Epithelial cell of prostate (primary cell): Measurements from ENCODE around the gene KDM8.
A peak's percentile ranks its signal among the peaks of the same experiment; 100 is the strongest.
"Not testable (repeated sequence)": the region's sequence is repeated elsewhere in the genome, so short reads cannot be mapped to it uniquely, and the experiment has no call there.

Experiments
- DNase-seq: peaks from one replicate; pipeline ENCODE4 v3.0.0-alpha.2; 2011; ENCODE audit warnings: low read depth, low spot score
- H3K27ac ChIP-seq: fragments of 450-650 bp; 2 replicates; pipeline ENCODE4 v1.5.1; 2017; ENCODE audit warnings: mild to moderate bottlenecking

The KDM8 gene

DNA sequence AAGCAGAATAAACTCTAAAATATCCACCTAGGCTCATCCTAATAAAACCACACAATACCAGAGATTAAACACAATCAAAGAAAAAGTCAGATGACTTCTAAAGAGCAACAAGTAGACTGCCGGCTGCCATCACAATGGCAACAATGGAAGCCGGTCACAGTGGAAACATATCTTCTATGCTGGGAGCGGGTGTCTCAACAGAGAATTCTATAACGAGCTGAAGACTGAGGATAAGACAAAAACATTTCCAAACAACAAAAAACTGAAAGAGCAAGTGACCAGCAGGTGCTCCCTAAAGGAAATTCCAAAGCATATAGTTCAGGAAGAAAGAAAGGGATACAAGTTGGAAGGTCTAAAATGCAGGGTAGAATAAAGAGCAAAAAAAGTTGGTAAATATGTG is 56.4 kb downstream of the KDM8 start:
- no peak overlapping the region for H3K27ac ChIP-seq
- no peak for DNase-seq

DNA sequence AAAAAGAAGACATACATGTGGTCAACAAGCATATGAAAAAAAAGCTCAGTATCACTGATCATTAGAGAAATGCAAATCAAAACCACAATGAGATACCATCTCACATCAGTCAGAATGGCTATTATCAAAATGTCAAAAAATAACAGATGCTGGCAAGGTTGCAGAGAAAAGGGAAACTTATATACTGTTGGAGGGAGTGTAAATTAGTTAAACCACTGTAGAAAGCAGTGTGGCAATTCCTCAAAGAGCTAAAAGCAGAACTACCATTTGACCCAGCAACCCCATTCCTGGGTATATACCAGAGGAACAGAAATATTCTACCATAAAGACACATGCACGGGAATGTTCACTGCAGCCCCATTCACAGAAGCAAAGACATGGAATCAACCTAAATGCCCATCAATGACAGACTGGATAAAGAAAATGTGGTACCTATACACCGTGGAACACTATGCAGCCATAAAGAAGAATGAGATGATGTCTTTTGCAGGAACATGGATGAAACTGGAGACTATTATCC is 59.6 kb downstream of the KDM8 start:
- not testable (repeated sequence) for DNase-seq

DNA sequence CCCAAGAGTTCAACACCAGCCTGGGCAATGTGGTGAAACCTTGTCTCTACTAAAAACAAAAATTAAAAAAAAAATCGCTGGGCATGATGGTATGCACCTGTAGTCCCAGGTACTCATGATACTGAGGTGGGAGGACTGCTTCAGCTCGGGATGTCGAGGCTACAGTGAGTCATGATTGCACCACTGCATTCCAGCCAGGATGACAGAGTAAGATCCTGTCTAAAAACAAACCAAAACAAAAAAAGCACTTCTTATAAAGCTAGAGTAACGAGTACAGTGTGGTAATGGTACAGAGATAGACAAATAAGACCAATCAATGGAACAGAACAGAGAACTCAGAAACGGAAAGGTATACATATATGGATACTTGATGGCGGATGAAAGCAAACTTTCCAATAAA is 60.8 kb downstream of the KDM8 start:
- peak overlapping the region; percentile 78 for H3K27ac ChIP-seq
- DNase-seq, result peak; percentile 76

More for the DNA sequence above, 59.6 kb downstream of the KDM8 start:
- not testable (repeated sequence) for H3K27ac ChIP-seq

DNA sequence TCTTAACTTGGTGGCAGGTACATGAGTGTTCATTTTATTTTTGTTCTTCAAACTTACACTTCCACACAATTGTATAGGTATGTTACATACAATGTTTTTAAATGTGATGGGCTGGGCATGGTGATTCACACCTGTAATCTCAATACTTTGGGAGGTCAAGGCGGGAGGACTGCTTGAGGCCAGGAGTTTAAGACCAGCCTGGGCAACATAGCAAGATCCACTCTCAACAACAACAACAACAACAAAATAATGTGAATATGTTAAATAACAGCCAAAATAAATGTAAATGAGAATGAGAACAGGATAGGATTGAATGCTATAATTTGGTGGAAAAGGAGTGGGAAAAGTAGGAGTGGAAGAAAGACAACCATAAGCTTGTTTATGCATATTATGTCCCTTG is 62.7 kb downstream of the KDM8 start:
- peak overlapping the region; percentile 78 for H3K27ac ChIP-seq
- no peak for DNase-seq

DNA sequence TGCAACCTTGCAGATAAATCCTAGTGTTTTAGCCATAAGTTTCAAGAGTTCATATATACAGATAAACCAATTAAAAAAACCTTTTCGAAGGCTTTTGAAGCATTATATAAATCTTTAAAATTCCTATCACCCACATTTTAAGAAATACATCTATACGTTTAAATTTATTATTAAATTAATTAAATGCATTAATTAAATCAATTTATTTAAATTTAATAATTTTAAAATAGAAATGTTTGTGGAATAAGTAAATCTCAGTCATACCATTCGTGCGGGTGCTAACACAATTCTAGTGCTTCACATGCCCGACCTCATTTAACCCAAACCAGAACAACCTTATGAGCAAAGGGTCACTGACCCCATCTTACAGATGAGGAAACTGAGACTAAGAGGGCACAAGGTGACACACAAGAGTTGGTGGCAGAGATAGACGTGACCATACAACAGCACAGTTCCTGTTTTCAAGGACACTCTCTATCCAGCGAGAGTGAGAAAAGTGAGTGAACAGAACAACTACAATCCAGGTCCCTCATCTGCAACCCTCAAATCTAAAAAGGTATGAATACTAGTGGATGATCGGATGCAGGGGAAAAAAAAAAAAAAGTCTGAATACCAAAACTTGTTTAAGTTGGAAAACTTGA is 63.8 kb downstream of the KDM8 start:
- no peak overlapping the region for H3K27ac ChIP-seq
- DNase-seq, result no peak

DNA sequence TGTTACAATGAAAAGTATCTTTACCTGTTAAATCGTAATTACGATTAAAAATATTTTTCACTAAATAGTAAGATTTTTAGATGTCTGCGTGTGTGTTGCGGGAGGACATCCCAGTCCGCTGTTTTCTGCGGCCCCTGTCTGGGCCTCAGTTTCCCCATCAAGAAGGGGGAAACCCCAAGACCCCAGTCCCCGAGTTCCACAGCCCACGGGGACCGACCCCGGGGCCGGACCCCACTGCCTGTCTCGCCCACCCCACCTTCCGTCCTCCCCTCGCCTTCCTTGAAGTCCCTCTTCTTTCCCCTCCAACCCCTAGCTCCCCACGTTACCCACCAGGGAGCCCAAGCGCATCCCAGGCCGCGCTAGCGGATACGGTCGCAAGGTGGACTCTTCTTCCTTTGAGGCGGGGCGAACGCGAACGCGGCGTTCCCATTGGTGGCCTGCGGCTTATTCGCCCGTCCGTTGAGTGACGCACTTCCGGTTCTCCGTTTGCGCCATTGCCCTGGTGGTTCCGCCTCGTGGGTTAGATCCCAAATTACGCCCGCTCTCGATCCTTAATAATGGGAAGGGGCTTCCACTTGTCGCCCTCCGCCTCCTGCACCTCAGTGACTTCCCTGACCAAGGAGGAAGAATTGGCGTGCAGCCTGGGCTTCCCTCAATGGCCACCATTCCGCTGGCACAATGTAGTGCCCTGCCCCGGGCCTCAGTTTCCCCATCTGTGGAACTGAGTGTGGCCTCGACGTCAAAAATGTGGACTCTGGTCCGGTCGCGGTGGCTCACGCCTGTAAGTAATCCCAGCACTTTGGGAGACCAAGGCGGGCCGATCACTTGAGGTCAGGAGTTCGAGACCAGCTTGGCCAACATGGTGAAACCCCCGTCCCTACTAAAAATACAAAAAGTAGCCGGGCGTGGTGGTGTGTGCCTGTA is 65.3 kb downstream of the KDM8 start, which contains the start of gene NSMCE1:
Gene NSMCE1 (minus strand): TSS at position 397 of the 924 bp plus-strand sequence. CDS start 11,202 bp downstream, outside the sequence.
- peak; percentile 74 for DNase-seq
- H3K27ac ChIP-seq, result peak within 1 kb of the TSS; percentile 42

DNA sequence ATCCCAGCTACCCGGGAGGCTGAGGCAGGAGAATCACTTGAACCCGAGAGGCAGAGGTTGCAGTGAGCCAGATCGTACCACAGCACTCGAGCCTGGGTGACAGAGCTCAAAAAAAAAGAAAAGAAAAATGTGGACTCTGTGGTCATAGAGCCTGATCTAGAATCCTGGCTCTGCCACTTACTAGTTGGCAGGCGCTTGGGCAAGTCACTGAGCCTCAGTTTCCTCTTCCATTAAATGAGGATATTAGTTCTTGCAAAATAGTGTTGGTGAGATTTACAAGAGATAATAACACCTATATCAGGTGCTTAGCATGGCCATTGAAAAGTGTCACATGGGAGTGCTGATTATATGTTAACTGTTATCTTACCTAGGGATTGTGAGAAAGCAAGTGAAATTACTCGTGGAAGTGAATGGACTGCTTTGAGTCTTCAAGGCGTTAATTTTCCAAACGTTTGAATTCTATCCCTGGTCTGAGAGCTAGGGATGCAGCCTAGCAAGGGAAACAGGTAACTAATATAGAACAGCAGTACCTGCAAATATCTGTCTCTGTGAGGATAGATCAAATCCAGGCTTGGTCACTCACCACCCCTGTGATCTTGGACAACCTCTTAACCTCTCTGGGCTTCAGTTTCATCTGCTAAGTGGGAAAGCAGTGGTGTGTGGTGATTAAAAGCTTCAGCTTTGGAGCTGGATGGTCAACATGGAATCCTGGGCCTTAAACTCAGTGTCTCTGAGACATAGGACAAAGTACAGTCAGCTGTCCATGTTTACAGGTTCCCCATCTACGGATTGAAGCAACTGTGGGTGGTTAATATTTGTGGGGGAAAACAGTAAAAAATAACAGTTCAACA is 66.2 kb downstream of the KDM8 start:
- DNase-seq, result no peak
- H3K27ac ChIP-seq, result peak overlapping the region; percentile 42

DNA sequence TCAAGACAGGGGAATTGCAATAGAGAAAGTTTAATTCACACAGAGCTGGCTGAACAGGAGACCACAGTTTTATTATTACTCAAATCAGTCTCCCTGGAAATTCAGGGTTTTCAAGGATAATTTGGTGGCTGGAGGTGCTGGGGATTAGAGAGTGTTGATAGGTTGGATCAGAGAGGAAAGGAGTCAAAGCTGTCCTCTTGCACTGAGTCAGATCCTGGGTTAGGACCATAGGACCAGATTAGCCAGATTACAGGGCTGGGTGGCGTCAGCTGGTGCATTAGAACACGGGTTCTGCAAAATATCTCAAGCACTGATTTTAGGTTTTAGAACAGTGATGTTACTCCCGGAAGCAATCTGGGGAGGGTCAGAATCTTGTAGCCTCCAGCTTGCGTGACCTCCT is 67.0 kb downstream of the KDM8 start:
- no peak overlapping the region for H3K27ac ChIP-seq
- DNase-seq, result no peak
